H9 (cell line): ENCODE results near the gene SCFD2. TPM values are rescaled to one million over a fixed set of nuclear protein-coding genes. Genes with fewer than 3 reads are reported as not detected.

Experiments used
- DNase-seq: peaks from one replicate; pipeline ENCODE4 v3.0.0-alpha.2; 2017
- H2AFZ ChIP-seq: one replicate; pipeline ENCODE4 v1.6.1; 2013; ENCODE audit warnings: mild to moderate bottlenecking, low read length, control low read depth, moderate library complexity
- H2AK5ac ChIP-seq: 2 replicates; pipeline ENCODE4 v1.6.1; 2013; ENCODE audit warnings: low read length, control low read depth, mixed read lengths; ENCODE audit not compliant: insufficient read length
- H2BK120ac ChIP-seq: one replicate; pipeline ENCODE4 v1.6.1; 2013; ENCODE audit warnings: low read depth, mild to moderate bottlenecking, low read length, control low read depth, inconsistent platforms; ENCODE audit not compliant: poor library complexity, severe bottlenecking
- H2BK12ac ChIP-seq: 2 replicates; pipeline ENCODE4 v1.6.1; 2013; ENCODE audit warnings: low read length, control low read depth, mixed read lengths, low read depth; ENCODE audit not compliant: insufficient read length
- H2BK15ac ChIP-seq: 2 replicates; pipeline ENCODE4 v1.6.1; 2013; ENCODE audit warnings: low read depth, low read length, control low read depth
- H2BK20ac ChIP-seq: one replicate; pipeline ENCODE4 v1.6.1; 2013; ENCODE audit warnings: low read depth, mild to moderate bottlenecking, low read length, control low read depth, inconsistent platforms; ENCODE audit not compliant: poor library complexity, severe bottlenecking
- H2BK5ac ChIP-seq: 2 replicates; pipeline ENCODE4 v1.6.1; 2013; ENCODE audit warnings: low read length, control low read depth, mixed read lengths; ENCODE audit not compliant: insufficient read length
- H3K14ac ChIP-seq: 2 replicates; pipeline ENCODE4 v1.6.1; 2013; ENCODE audit warnings: low read length, control low read depth; ENCODE audit not compliant: insufficient read depth
- H3K18ac ChIP-seq: 2 replicates; pipeline ENCODE4 v1.6.1; 2013; ENCODE audit warnings: low read depth, mild to moderate bottlenecking, mixed read lengths, low read length, control low read depth; ENCODE audit not compliant: insufficient read length
- H3K23ac ChIP-seq: 2 replicates; pipeline ENCODE4 v1.6.1; 2013; ENCODE audit warnings: low read length, control low read depth, mixed read lengths, low read depth; ENCODE audit not compliant: insufficient read length
- H3K23me2 ChIP-seq: 2 replicates; pipeline ENCODE4 v1.6.1; 2013; ENCODE audit warnings: low read depth, mild to moderate bottlenecking, mixed read lengths, low read length, control low read depth; ENCODE audit not compliant: insufficient read length, poor library complexity, severe bottlenecking
- H3K27ac ChIP-seq: 2 replicates; pipeline ENCODE4 v1.5.1; 2013; ENCODE audit warnings: low read length, control low read depth, mixed read lengths, low read depth; ENCODE audit not compliant: insufficient read length
- H3K27me3 ChIP-seq: 2 replicates; pipeline ENCODE4 v1.6.1; 2013; ENCODE audit warnings: low read length, control low read depth, inconsistent platforms; ENCODE audit not compliant: insufficient read depth
- H3K4ac ChIP-seq: 2 replicates; pipeline ENCODE4 v1.6.1; 2013; ENCODE audit warnings: low read depth, mild to moderate bottlenecking, control low read depth, inconsistent platforms, low read length, moderate library complexity
- H3K4me1 ChIP-seq: 2 replicates; pipeline ENCODE4 v1.6.1; 2013; ENCODE audit warnings: low read length, control low read depth, inconsistent platforms; ENCODE audit not compliant: insufficient read depth
- H3K4me2 ChIP-seq: 2 replicates; pipeline ENCODE4 v1.6.1; 2013; ENCODE audit warnings: low read length, control low read depth, mixed read lengths; ENCODE audit not compliant: insufficient read length, insufficient read depth
- H3K56ac ChIP-seq: 2 replicates; pipeline ENCODE4 v1.6.1; 2013; ENCODE audit warnings: low read depth, mild to moderate bottlenecking, mixed read lengths, low read length, control low read depth; ENCODE audit not compliant: insufficient read length
- H3K79me1 ChIP-seq: 2 replicates; pipeline ENCODE4 v1.6.1; 2013; ENCODE audit warnings: low read depth, mild to moderate bottlenecking, moderate library complexity, low read length, control low read depth, inconsistent platforms; ENCODE audit not compliant: insufficient read depth, poor library complexity, severe bottlenecking
- H3K79me2 ChIP-seq: 2 replicates; pipeline ENCODE4 v1.6.1; 2013; ENCODE audit warnings: low read length, control low read depth, inconsistent platforms; ENCODE audit not compliant: insufficient read depth
- H3K9ac ChIP-seq: 2 replicates; pipeline ENCODE4 v1.6.1; 2013; ENCODE audit warnings: low read length, control low read depth, mixed read lengths; ENCODE audit not compliant: insufficient read length; ENCODE audit errors: extremely low read depth
- H3K9me3 ChIP-seq: one replicate; pipeline ENCODE4 v1.6.1; 2013; ENCODE audit warnings: low read depth, low read length, inconsistent platforms; ENCODE audit not compliant: control insufficient read depth
- H3T11ph ChIP-seq: one replicate; pipeline ENCODE4 v1.6.1; 2013; ENCODE audit warnings: mild to moderate bottlenecking, low read length, control low read depth, inconsistent platforms
- H4K20me1 ChIP-seq: one replicate; pipeline ENCODE4 v1.6.1; 2013; ENCODE audit not compliant: control insufficient read depth, insufficient read length, insufficient read depth
- H4K5ac ChIP-seq: 2 replicates; pipeline ENCODE4 v1.6.1; 2013; ENCODE audit warnings: low read depth, mild to moderate bottlenecking, mixed read lengths, low read length, control low read depth; ENCODE audit not compliant: insufficient read length
- H4K8ac ChIP-seq: replicated peaks from 2 replicates; pipeline ENCODE4 v1.6.1; 2013; ENCODE audit warnings: low read length, control low read depth, mixed read lengths, low read depth; ENCODE audit not compliant: insufficient read length
- H4K91ac ChIP-seq: 2 replicates; pipeline ENCODE4 v1.6.1; 2013; ENCODE audit warnings: low read depth, mild to moderate bottlenecking, moderate library complexity, mixed read lengths, low read length, control low read depth; ENCODE audit not compliant: insufficient read length
- H3K27ac Mint-ChIP-seq, 3 experiments: 2 replicates in 2 of 3; 3 replicates in 1 of 3; pipeline ENCODE4 v1.8.0; 2020 to 2021; ENCODE audit warnings: mixed read lengths in 3 of 3, mild to moderate bottlenecking in 1 of 3, moderate library complexity in 1 of 3
- H3K27me3 Mint-ChIP-seq: 2 replicates; pipeline ENCODE4 v1.8.0; 2021; ENCODE audit warnings: low read depth, mild to moderate bottlenecking, moderate library complexity, mixed read lengths
- H3K36me3 Mint-ChIP-seq, 3 experiments: 2 replicates in 2 of 3; 3 replicates in 1 of 3; pipeline ENCODE4 v1.8.0; 2020 to 2021; ENCODE audit warnings: low read depth in 3 of 3, mixed read lengths in 3 of 3; ENCODE audit not compliant: insufficient read depth in 1 of 3
- H3K4me1 Mint-ChIP-seq, 2 experiments: 2 replicates each; pipeline ENCODE4 v1.8.0; 2020; ENCODE audit warnings: mixed read lengths in 2 of 2
- H3K4me3 Mint-ChIP-seq, 2 experiments: 2 replicates in 1 of 2; 3 replicates in 1 of 2; pipeline ENCODE4 v1.8.0; 2020 to 2021; ENCODE audit warnings: mild to moderate bottlenecking in 2 of 2, mixed read lengths in 2 of 2, moderate library complexity in 1 of 2
- H3K9me3 Mint-ChIP-seq, 2 experiments: 2 replicates in 1 of 2; 3 replicates in 1 of 2; pipeline ENCODE4 v1.8.0; 2020; ENCODE audit warnings: mild to moderate bottlenecking in 2 of 2, mixed read lengths in 2 of 2, moderate library complexity in 1 of 2
- CTCF ChIP-seq: fragments of 200-600 bp; sonication (generic); conservative IDR thresholded peaks from 3 replicates; pipeline ENCODE4 v1.8.0; 2021; ENCODE audit warnings: antibody characterized with exemption, mild to moderate bottlenecking
- WGBS: extraction: QIAGEN DNeasy Blood & Tissue Kit; methylation state at CpG from one replicate; pipeline ENCODE4 v1.1.7; 2013; ENCODE audit warnings: missing lambda C conversion rate, low lambda C conversion rate, mixed read lengths; ENCODE audit not compliant: insufficient read length; ENCODE audit errors: extremely low coverage; 5-methylcytosine and 5-hydroxymethylcytosine counted together
- total RNA-seq: library from RNA; stranded (reverse); gene quantifications from 2 replicates; pipeline ENCODE4 v1.2.1, GENCODE V29; 2021

SCFD2 gene
- total RNA-seq, 1 experiment from 2014 or later = 10.1 TPM

- no peak overlapping the region for H3K14ac ChIP-seq
- no peak overlapping the region for H4K8ac ChIP-seq
- no peak overlapping the region for H3K23ac ChIP-seq
- Mint-ChIP-seq H3K36me3 (no peaks in the 10 kb centered on the region), H3K4me3 (no peak overlapping the region), H3K27me3 (no peaks in the 10 kb centered on the region), H3K9me3 (no peaks in the 10 kb centered on the region), H3K27ac (no peak overlapping the region), H3K4me1 (peaks cover 8 to 12% of the 10 kb centered on the region in 2 experiments)
- H2AK5ac ChIP-seq = no peak overlapping the region
- H3K56ac ChIP-seq = no peak overlapping the region
- DNase-seq = no peak
- no peak overlapping the region for H2BK120ac ChIP-seq
- H2BK20ac ChIP-seq = no peak overlapping the region
- H3K18ac ChIP-seq = no peak overlapping the region
- no peaks in the 10 kb centered on the region for H3K79me2 ChIP-seq
- H4K5ac ChIP-seq = no peak overlapping the region
- no peak overlapping the region for H2BK12ac ChIP-seq
- H3K9me3 ChIP-seq = no peaks in the 10 kb centered on the region
- H3T11ph ChIP-seq = no peak overlapping the region
- H3K4me2 ChIP-seq = no peak overlapping the region
- H3K4me1 ChIP-seq = no peaks in the 10 kb centered on the region
- H3K4ac ChIP-seq = no peak overlapping the region
- no peak overlapping the region for H2BK15ac ChIP-seq
- H4K91ac ChIP-seq = no peak overlapping the region
- no peaks in the 10 kb centered on the region for H4K20me1 ChIP-seq
- no peaks in the 10 kb centered on the region for H3K23me2 ChIP-seq
- H2AFZ ChIP-seq = no peak overlapping the region
- H3K9ac ChIP-seq = no peak overlapping the region
- H3K79me1 ChIP-seq = no peaks in the 10 kb centered on the region
- no CpG with 5 or more reads among the region's 3 CpGs for WGBS
- no peak overlapping the region for H3K27ac ChIP-seq
- no peak for TF ChIP-seq CTCF
- no peaks in the 10 kb centered on the region for H3K27me3 ChIP-seq
- no peak overlapping the region for H2BK5ac ChIP-seq
These were observed 305.6 kb downstream of the SCFD2 start for GRCh38 chr4:53060278-53060677.
